GM21423 (cell line): ENCODE data around the gene DGUOK.
"Not testable (repeated sequence)": the region's sequence is repeated elsewhere in the genome, so short reads cannot be mapped to it uniquely, and the experiment has no call there.

Experiments
- ATAC-seq: cut with Tn5 transposase; IDR thresholded peaks from one replicate; pipeline ENCODE4 v1.9.1; 2021; ENCODE audit warnings: mild to moderate bottlenecking, moderate library complexity; ENCODE audit not compliant: unreplicated experiment

Gene DGUOK

GRCh38 chr2:73926493-73927327 is at the start of gene DGUOK:
TSS of gene DGUOK (plus strand) at chr2:73926880. CDS start at chr2:73926911, 31 bp downstream.
- ATAC-seq, result peak; percentile 99

GRCh38 chr2:73877071-73877802 is 49.4 kb upstream of the DGUOK start:
- ATAC-seq, result peak; percentile 56

GRCh38 chr2:73877984-73878383 is 48.7 kb upstream of the DGUOK start:
- not testable (repeated sequence) for ATAC-seq

- ATAC-seq, result no peak
Measured at GRCh38 chr2:73885406-73885805, 41.3 kb upstream of the DGUOK start.

GRCh38 chr2:73886357-73886756 is 40.3 kb upstream of the DGUOK start:
- ATAC-seq, result no peak

- not testable (repeated sequence) for ATAC-seq
Measured at GRCh38 chr2:73887596-73888353, 38.9 kb upstream of the DGUOK start.

GRCh38 chr2:73888388-73888787 is 38.3 kb upstream of the DGUOK start:
- ATAC-seq, result no peak

DNA sequence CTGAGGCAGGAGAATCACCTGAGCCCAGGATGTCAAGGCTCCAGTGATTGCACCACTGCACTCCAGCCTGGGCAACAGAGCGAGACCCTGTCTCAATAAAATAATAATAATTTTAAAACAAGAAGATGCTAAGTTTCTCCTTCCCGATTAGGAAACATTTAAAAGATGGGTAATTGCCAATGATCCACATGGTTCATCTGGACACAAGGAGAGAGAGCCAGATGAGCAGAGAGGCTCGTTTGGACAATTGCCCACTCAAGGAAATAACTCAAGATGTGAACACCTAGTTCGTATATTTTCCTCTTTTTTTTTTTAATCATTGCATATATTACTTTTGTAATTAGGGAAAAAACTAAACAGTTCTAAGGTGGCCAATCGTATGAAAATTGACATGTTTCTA is 37.5 kb upstream of the DGUOK start:
- ATAC-seq, result no peak

DNA sequence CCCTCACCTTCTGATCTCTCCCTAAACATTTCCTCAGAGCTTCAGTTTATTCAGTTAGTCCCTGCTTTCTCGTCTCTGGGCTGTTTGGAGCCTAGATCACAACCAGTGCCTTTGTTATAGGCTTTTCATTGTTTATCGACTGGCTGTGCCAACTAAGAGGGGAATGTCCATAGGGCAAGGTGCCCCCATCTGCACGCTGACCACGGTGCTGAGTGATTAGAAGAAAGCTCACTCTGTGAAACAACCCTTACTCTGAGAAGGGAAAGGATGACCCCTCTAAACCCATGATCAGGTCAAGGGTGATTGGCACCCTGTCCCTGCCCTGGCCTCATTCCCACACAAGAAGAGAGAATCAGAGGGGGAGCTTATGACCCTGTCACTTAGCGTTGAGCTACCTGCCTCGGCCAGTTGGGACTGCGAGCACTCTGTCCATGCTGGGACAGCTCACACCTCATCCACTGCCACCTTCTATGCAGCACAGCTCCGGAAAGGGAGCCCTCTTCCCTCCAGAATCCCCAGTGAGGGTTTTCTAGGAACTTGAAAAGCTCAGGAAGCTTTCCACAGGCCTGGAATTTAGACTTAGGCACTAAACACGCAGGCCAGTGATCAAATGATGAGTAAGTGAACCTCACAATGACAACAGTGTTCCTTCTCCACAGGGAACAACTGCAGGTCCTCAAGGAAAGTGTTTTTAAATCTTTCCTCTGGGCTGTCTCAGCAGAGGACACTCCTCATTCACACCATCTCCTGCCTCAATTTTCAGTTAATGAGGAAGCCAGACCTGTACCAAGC is 36.2 kb upstream of the DGUOK start:
- ATAC-seq, result no peak

DNA sequence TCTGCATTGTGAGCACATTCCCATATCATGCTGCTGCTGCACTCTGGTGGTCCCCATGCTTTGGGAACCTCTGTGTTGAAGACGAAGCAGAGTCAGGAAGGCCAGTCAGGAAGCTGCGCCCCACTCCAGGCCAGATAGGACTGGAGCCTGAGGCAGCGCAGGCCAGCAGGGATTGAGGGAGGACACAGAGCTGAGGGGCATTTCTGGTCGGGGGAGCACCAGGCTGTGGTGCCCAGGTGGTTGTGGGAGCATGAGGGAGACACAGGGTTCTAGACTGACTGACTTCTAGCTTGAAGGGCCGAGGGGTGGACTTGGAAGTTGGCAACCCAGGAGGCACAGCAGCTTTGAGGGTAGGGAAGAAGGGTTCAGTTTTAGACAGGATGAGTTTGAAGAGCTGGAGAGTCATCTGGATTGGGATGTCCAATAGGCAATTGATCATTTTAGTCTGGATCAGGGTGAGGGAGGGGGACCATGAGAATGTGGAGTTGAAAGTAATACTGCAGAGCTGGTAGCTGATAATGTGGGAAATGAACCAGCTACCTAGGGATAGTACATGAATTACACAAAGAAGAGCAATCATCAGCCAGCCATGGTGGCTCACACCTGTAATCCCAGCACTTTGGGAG is 35.3 kb upstream of the DGUOK start:
- ATAC-seq, result no peak

DNA sequence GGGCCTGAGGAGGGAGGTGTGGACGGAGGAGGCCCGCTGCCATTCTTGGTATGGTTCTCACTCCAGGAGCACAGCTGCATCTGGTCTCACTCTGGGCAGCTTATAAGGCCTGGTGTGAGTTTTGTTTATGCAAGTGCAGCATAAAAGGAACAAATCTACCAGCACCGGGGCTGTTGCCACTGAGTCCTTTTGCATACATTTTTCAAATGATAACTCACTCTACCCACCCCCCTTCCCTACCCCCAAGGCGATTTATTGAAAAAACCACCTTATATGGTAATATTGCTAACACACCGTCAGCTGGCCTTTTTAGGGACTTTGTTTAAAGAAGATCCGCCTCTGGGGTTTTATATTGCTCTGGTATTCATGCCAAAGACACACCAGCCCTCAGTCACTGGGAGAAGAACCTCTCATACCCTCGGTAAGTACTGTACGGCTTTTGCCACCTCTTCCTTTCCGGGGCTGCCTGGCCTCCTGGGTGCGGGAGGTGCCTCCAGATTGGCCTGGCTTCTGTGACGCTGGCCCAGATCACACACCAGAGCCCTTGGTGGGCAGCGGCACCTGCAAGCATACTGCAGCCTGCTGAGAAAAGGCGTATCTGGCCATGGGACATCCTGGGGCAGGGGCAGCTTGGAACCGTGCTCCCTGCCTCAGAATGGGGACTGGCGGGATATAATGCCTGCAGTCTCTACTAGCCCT is 33.9 kb upstream of the DGUOK start, which contains the start of gene ACTG2:
TSS of gene ACTG2 (plus strand) at position 378 of the 699 bp plus-strand sequence. CDS start 8,304 bp downstream, outside the sequence.
- no peak for ATAC-seq

GRCh38 chr2:73893764-73894474 is 32.8 kb upstream of the DGUOK start:
- no peak for ATAC-seq

DNA sequence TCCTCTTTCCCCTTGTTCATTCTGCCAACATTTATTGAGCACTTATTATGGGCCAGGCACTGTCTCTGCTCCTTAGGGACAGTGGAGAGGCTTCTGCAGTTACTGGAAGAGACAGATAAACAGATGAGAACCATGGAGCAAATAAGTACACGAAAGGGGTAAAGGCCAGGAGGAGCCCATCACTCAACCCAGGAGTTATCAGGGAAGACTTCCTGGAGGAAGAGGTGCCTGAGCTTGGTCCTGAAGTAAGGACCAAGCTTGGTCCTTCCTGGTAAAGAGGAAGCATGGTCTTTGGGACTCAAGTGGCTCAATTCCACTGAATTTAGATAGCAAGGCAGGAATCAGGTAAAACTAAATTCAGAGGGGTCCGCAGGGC is 32.2 kb upstream of the DGUOK start:
- ATAC-seq, result no peak

- no peak for ATAC-seq
Measured at GRCh38 chr2:73894877-73895276, 31.8 kb upstream of the DGUOK start.

GRCh38 chr2:73895473-73895872 is 31.2 kb upstream of the DGUOK start:
- no peak for ATAC-seq

DNA sequence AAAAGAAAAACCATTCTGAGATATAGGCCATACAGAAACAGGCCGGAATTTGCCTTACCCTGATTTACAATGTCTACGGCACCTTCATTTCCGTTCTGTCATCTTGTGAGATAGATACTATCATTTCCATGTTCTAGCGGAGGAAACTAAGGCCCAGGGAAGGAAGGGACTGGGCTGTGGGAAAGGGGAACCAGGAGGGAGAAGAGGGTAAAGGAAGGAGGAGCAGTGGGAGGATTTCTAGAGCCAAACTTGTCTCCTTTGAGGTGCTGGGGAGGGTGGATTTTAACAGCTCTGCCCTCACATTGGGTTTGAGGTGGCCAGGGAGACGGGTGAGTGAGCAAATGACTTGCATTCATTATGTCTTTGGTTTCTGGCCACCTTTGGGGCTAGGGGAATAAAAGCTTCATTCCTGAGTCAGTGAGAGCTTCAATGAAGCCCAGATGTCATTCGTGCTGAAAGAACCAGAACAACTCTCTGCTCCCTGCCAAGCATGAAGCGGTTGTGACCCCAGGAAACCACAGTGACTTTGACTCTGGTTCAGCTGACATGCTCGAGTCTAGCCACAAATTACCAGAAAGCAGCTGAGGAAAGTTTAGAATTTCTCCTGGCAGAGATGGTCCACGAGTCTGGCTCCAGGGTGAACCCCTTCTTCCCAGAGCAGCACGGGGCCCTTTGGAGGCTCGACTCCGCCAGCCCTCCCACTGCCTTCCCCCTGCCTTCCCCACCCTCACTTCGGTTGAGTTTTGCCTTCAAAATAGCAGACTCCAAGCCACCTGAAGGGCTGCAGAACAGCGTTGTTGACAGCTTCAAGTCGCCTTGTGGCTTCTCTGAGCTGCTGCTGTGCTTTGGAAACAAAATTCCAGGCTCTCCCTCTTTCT is 30.1 kb upstream of the DGUOK start:
- peak; percentile 85 for ATAC-seq

- ATAC-seq, result no peak
Measured at GRCh38 chr2:73897240-73897583, 29.5 kb upstream of the DGUOK start.

- ATAC-seq, result no peak
Measured at GRCh38 chr2:73897934-73898333, 28.7 kb upstream of the DGUOK start.
